MM.1S (cell line): ENCODE measurements around the gene PHAF1.
A peak's percentile ranks its signal among the peaks of the same experiment; 100 is the strongest.

Experiments used
- DNase-seq: peaks from one replicate; pipeline ENCODE4 v3.0.0-alpha.2; 2015
- H2AFZ ChIP-seq: fragments of 300-600 bp; sonication (generic); 2 replicates; pipeline ENCODE4 v1.6.0; 2016; ENCODE audit warnings: antibody characterized with exemption, low read length
- H3F3A ChIP-seq: fragments of 300-600 bp; sonication (generic); 2 replicates; pipeline ENCODE4 v1.6.1; 2016; ENCODE audit warnings: mild to moderate bottlenecking, antibody characterized with exemption, low read length, moderate library complexity, mixed read lengths; ENCODE audit not compliant: insufficient read depth
- H3K27ac ChIP-seq: fragments of 300-600 bp; sonication (generic); 2 replicates; pipeline ENCODE4 v1.5.1; 2016; ENCODE audit warnings: mild to moderate bottlenecking, low read length
- H3K27me3 ChIP-seq: fragments of 300-600 bp; sonication (generic); replicated peaks from 2 replicates; pipeline ENCODE4 v1.6.0; 2016; ENCODE audit warnings: low read length; ENCODE audit not compliant: insufficient read depth
- H3K36me3 ChIP-seq: fragments of 300-600 bp; sonication (generic); replicated peaks from 2 replicates; pipeline ENCODE4 v1.6.1; 2016; ENCODE audit warnings: mild to moderate bottlenecking, low read length, mixed read lengths; ENCODE audit not compliant: insufficient read depth
- H3K4me1 ChIP-seq: fragments of 300-600 bp; sonication (generic); 2 replicates; pipeline ENCODE4 v1.6.1; 2016; ENCODE audit warnings: low read length, mixed read lengths
- H3K4me2 ChIP-seq: fragments of 300-600 bp; sonication (generic); 2 replicates; pipeline ENCODE4 v1.6.0; 2016; ENCODE audit warnings: low read depth, low read length
- H3K4me3 ChIP-seq: fragments of 300-600 bp; sonication (generic); 2 replicates; pipeline ENCODE4 v1.5.1; 2016; ENCODE audit warnings: low read length, mixed read lengths
- H3K79me2 ChIP-seq: fragments of 300-600 bp; sonication (generic); 2 replicates; pipeline ENCODE4 v1.6.1; 2016; ENCODE audit warnings: mixed run types, low read length, mixed read lengths
- H3K9ac ChIP-seq: fragments of 300-600 bp; sonication (generic); 2 replicates; pipeline ENCODE4 v1.6.1; 2016; ENCODE audit warnings: low read length, mixed read lengths
- H3K9me2 ChIP-seq: fragments of 300-600 bp; sonication (generic); replicated peaks from 2 replicates; pipeline ENCODE4 v1.6.1; 2016; ENCODE audit warnings: mild to moderate bottlenecking, low read length, mixed read lengths; ENCODE audit not compliant: insufficient read depth
- H3K9me3 ChIP-seq: fragments of 300-600 bp; sonication (generic); replicated peaks from 2 replicates; pipeline ENCODE4 v1.6.1; 2016; ENCODE audit warnings: mild to moderate bottlenecking, low read length, mixed read lengths; ENCODE audit not compliant: insufficient read depth
- H4K20me1 ChIP-seq: fragments of 300-600 bp; sonication (generic); 2 replicates; pipeline ENCODE4 v1.6.1; 2016; ENCODE audit warnings: mild to moderate bottlenecking, low read length, moderate library complexity, mixed read lengths; ENCODE audit not compliant: insufficient read depth
- EZH2 ChIP-seq: fragments of 300-600 bp; sonication (generic); optimal IDR thresholded peaks from 2 replicates; pipeline ENCODE3; 2017; ENCODE audit warnings: low read depth, mild to moderate bottlenecking, antibody characterized with exemption, low read length, mixed read lengths
- EZH2phosphoT487 ChIP-seq: fragments of 300-600 bp; sonication (generic); IDR thresholded peaks from 2 replicates; pipeline ENCODE4 v1.6.1; 2018; ENCODE audit warnings: antibody characterized with exemption, low read length
- TF ChIP-seq, protein P1 (sequence below): fragments of 300-600 bp; sonication (generic); IDR thresholded peaks from 2 replicates; pipeline ENCODE4 v1.5.1; 2016; ENCODE audit warnings: antibody characterized with exemption, low read length, mixed read lengths

PHAF1 gene

DNA sequence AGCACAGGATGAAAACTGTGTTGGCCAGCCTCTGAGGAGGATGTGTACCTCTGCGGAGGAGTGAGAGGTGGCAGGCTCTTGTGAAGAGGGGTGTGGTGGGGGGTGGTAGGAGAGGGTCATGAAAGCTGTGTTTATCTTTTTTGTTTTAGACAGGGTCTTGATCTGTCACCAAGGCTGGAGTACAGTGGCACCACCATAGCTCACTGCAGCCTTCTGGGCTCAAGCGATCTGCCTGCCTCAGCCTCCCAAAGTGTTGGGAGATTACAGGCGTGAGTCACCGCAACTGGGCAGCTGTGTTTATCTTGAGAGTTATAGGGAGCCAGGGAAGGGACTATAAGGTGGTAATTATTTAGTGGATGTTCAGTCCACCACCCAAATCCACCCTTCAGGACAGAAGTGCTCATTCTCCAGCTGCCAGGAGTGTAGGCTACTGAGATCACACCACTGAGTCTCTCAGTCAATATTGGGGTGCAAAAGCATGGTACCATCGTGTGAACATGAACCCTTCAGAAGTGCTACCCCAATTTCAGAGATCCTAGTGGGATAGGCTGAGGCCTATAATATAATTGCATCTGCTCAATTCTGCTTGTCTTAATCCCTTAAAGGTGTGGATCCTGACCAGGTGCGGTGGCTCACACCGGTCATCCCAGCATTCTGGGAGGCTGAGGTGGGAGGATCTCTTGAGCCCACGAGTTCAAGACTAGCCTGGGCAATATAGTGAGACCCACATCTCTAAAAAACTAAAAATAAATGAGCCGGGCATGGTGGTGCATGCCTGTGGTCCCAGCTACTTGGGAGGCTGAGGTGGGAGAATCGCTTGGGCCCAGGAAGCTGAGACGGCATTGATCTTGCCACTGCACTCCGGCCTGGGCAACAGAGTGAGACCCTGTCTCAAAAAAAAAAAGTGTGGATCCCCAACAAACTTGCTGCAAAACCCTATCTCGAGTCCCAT, 81.0 kb downstream of the PHAF1 start:
- peaks cover 9% of the 10 kb centered on the region; the same call in 1 of the 2 replicates for H3K4me1 ChIP-seq
- no peak overlapping the region for H3K4me3 ChIP-seq
- peaks cover 5% of the 10 kb centered on the region; the same call in 1 of the 2 replicates for H3K36me3 ChIP-seq
- H3K4me2 ChIP-seq: no peak overlapping the region
- no peaks in the 10 kb centered on the region for H4K20me1 ChIP-seq
- no peak overlapping the region for H3K27ac ChIP-seq
- no peaks in the 10 kb centered on the region for H3K9me3 ChIP-seq
- TF ChIP-seq, protein P1, sequence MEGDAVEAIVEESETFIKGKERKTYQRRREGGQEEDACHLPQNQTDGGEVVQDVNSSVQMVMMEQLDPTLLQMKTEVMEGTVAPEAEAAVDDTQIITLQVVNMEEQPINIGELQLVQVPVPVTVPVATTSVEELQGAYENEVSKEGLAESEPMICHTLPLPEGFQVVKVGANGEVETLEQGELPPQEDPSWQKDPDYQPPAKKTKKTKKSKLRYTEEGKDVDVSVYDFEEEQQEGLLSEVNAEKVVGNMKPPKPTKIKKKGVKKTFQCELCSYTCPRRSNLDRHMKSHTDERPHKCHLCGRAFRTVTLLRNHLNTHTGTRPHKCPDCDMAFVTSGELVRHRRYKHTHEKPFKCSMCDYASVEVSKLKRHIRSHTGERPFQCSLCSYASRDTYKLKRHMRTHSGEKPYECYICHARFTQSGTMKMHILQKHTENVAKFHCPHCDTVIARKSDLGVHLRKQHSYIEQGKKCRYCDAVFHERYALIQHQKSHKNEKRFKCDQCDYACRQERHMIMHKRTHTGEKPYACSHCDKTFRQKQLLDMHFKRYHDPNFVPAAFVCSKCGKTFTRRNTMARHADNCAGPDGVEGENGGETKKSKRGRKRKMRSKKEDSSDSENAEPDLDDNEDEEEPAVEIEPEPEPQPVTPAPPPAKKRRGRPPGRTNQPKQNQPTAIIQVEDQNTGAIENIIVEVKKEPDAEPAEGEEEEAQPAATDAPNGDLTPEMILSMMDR: no peak
- TF ChIP-seq EZH2 (no peak), EZH2phosphoT487 (no peak)
- no peaks in the 10 kb centered on the region for H3K9me2 ChIP-seq
- DNase-seq: no peak
- peaks cover 13% of the 10 kb centered on the region for H3K27me3 ChIP-seq
- no peak overlapping the region for H3K9ac ChIP-seq
- H2AFZ ChIP-seq: peak overlapping the region; percentile 54; the same call in 1 of the 2 replicates
- H3K79me2 ChIP-seq: peaks cover 36% of the 10 kb centered on the region
- H3F3A ChIP-seq: no peaks in the 10 kb centered on the region

GRCh38 chr16:67191411-67191994, 81.8 kb downstream of the PHAF1 start:
- peak overlapping the region; percentile 45 for H3K4me2 ChIP-seq
- H3K27me3 ChIP-seq: peaks cover 5% of the 10 kb centered on the region; the same call in 1 of the 2 replicates
- DNase-seq: no peak
- H3K79me2 ChIP-seq: peaks cover 42% of the 10 kb centered on the region
- peak overlapping the region; percentile 54 for H2AFZ ChIP-seq
- H3F3A ChIP-seq: no peaks in the 10 kb centered on the region
- H3K9me3 ChIP-seq: no peaks in the 10 kb centered on the region
- peaks cover 9% of the 10 kb centered on the region; the same call in 1 of the 2 replicates for H3K4me1 ChIP-seq
- H3K9me2 ChIP-seq: no peaks in the 10 kb centered on the region
- H3K36me3 ChIP-seq: peaks cover 10% of the 10 kb centered on the region; the same call in 1 of the 2 replicates
- no peak for TF ChIP-seq EZH2
- TF ChIP-seq, protein P1: no peak
- no peak for TF ChIP-seq EZH2phosphoT487
- peak overlapping the region; percentile 40; the same call in 1 of the 2 replicates for H3K4me3 ChIP-seq
- H3K9ac ChIP-seq: no peak overlapping the region; the same call in 1 of the 2 replicates
- H4K20me1 ChIP-seq: no peaks in the 10 kb centered on the region
- no peak overlapping the region for H3K27ac ChIP-seq

- peak within 1 kb of the TSS; percentile 54 for H2AFZ ChIP-seq
- H4K20me1 ChIP-seq: no peaks in the 10 kb centered on the region
- H3K79me2 ChIP-seq: peaks cover 43% of the 10 kb centered on the region
- peak within 1 kb of the TSS; percentile 97 for H3K4me2 ChIP-seq
- H3K27ac ChIP-seq: peak within 1 kb of the TSS; percentile 23; the same call in 1 of the 2 replicates
- TF ChIP-seq EZH2 (no peak), EZH2phosphoT487 (no peak)
- TF ChIP-seq, protein P1: no peak
- no peaks in the 10 kb centered on the region; the same call in 1 of the 2 replicates for H3K27me3 ChIP-seq
- peaks cover 16% of the 10 kb centered on the region; the same call in 1 of the 2 replicates for H3K36me3 ChIP-seq
- H3K9me3 ChIP-seq: no peaks in the 10 kb centered on the region
- H3K4me1 ChIP-seq: peaks cover 9% of the 10 kb centered on the region; the same call in 1 of the 2 replicates
- H3K4me3 ChIP-seq: peak within 1 kb of the TSS; percentile 99
- peak; percentile 94 for DNase-seq
- H3K9ac ChIP-seq: peak within 1 kb of the TSS; percentile 94
- no peaks in the 10 kb centered on the region for H3F3A ChIP-seq
- H3K9me2 ChIP-seq: no peaks in the 10 kb centered on the region
These were observed 82.4 kb downstream of the PHAF1 start, which contains the start of gene E2F4 for GRCh38 chr16:67191995-67192681. TSS of gene E2F4 (plus strand) at chr16:67192155. CDS start at chr16:67192228, 73 bp downstream.
